MM.1S (cell line): ENCODE measurements around the gene HCFC2.

Experiments used
- EZH2 ChIP-seq: fragments of 300-600 bp; sonication (generic); optimal IDR thresholded peaks from 2 replicates; pipeline ENCODE3; 2017; ENCODE audit warnings: low read depth, mild to moderate bottlenecking, antibody characterized with exemption, low read length, mixed read lengths
- TF ChIP-seq, protein P1 (sequence below): fragments of 300-600 bp; sonication (generic); IDR thresholded peaks from 2 replicates; pipeline ENCODE4 v1.5.1; 2016; ENCODE audit warnings: antibody characterized with exemption, low read length, mixed read lengths

GRCh38 chr12:104130760-104131159 lies 66.4 kb downstream of the HCFC2 start:
- TF ChIP-seq, protein P1, sequence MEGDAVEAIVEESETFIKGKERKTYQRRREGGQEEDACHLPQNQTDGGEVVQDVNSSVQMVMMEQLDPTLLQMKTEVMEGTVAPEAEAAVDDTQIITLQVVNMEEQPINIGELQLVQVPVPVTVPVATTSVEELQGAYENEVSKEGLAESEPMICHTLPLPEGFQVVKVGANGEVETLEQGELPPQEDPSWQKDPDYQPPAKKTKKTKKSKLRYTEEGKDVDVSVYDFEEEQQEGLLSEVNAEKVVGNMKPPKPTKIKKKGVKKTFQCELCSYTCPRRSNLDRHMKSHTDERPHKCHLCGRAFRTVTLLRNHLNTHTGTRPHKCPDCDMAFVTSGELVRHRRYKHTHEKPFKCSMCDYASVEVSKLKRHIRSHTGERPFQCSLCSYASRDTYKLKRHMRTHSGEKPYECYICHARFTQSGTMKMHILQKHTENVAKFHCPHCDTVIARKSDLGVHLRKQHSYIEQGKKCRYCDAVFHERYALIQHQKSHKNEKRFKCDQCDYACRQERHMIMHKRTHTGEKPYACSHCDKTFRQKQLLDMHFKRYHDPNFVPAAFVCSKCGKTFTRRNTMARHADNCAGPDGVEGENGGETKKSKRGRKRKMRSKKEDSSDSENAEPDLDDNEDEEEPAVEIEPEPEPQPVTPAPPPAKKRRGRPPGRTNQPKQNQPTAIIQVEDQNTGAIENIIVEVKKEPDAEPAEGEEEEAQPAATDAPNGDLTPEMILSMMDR = no peak
- no peak for TF ChIP-seq EZH2
